Neural progenitor cell (in vitro differentiated cells): Measurements from ENCODE around the gene ZBTB9.

ENCODE experiments used
- EZH2 ChIP-seq: fragments of 200-600 bp; sonication (generic); IDR thresholded peaks from 2 replicates; pipeline ENCODE4 v1.6.1; 2017; ENCODE audit warnings: antibody characterized with exemption, mild to moderate bottlenecking, moderate library complexity
- EZH2phosphoT487 ChIP-seq: fragments of 200-600 bp; sonication (generic); IDR thresholded peaks from 2 replicates; pipeline ENCODE4 v1.6.1; 2017; ENCODE audit warnings: antibody characterized with exemption
- TF ChIP-seq, protein P1 (sequence below): fragments of 200-600 bp; sonication (generic); IDR thresholded peaks from 2 replicates; pipeline ENCODE4 v1.5.1; 2017; ENCODE audit warnings: antibody characterized with exemption, mild to moderate bottlenecking

DNA sequence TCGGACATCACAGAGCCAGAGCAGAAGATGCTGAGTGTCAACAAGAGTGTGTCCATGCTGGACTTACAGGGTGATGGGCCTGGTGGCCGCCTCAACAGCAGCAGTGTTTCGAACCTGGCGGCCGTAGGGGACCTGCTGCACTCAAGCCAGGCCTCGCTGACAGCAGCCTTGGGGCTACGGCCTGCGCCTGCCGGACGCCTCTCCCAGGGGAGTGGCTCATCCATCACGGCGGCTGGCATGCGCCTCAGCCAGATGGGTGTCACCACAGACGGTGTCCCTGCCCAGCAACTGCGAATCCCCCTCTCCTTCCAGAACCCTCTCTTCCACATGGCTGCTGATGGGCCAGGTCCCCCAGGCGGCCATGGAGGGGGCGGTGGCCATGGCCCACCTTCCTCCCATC lies 11.4 kb upstream of the ZBTB9 start:
- TF ChIP-seq EZH2: no peak
- TF ChIP-seq, protein P1, sequence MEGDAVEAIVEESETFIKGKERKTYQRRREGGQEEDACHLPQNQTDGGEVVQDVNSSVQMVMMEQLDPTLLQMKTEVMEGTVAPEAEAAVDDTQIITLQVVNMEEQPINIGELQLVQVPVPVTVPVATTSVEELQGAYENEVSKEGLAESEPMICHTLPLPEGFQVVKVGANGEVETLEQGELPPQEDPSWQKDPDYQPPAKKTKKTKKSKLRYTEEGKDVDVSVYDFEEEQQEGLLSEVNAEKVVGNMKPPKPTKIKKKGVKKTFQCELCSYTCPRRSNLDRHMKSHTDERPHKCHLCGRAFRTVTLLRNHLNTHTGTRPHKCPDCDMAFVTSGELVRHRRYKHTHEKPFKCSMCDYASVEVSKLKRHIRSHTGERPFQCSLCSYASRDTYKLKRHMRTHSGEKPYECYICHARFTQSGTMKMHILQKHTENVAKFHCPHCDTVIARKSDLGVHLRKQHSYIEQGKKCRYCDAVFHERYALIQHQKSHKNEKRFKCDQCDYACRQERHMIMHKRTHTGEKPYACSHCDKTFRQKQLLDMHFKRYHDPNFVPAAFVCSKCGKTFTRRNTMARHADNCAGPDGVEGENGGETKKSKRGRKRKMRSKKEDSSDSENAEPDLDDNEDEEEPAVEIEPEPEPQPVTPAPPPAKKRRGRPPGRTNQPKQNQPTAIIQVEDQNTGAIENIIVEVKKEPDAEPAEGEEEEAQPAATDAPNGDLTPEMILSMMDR: no peak
- no peak for TF ChIP-seq EZH2phosphoT487
